CD4-positive, alpha-beta memory T cell (primary cell): Measurements from ENCODE around the gene SHLD2. TPM values are rescaled to one million over a fixed set of nuclear protein-coding genes. Genes with fewer than 3 reads are reported as not detected.

ENCODE experiments used
- CTCF ChIA-PET: fragments of 350-600 bp; sonication (Branson Sonifier 250); formaldehyde crosslinking; loops from one replicate; lab custom pipeline; 2021; ENCODE audit warnings: inconsistent platforms; ENCODE audit not compliant: partially characterized antibody; lab: Charles Lee
- POLR2A ChIA-PET: fragments of 350-600 bp; sonication (Branson Sonifier 250); formaldehyde crosslinking; loops from one replicate; lab custom pipeline; 2021; ENCODE audit not compliant: partially characterized antibody; lab: Charles Lee
- DNase-seq, 5 donors: peaks; one replicate each; pipeline versions ENCODE4 v3.0.0 to v3.0.0-alpha.2; 2020 to 2022; ENCODE audit warnings: mixed read lengths in 1 of 5
- H3K27ac ChIP-seq: one replicate; pipeline ENCODE4 v1.7.0; 2013; ENCODE audit warnings: low read depth, low read length
- H3K27me3 ChIP-seq: 2 replicates; pipeline ENCODE4 v1.7.0; 2013; ENCODE audit warnings: mild to moderate bottlenecking, low read length, moderate library complexity; ENCODE audit not compliant: insufficient read depth
- H3K36me3 ChIP-seq: 2 replicates; pipeline ENCODE4 v1.7.0; 2013; ENCODE audit warnings: mild to moderate bottlenecking, low read length, moderate library complexity; ENCODE audit not compliant: insufficient read depth
- H3K4me1 ChIP-seq: 2 replicates; pipeline ENCODE4 v1.7.0; 2013; ENCODE audit warnings: mild to moderate bottlenecking, low read length, moderate library complexity; ENCODE audit not compliant: insufficient read depth
- H3K4me3 ChIP-seq, 2 donors: one replicate each; pipeline ENCODE4 v1.7.0; 2013; ENCODE audit warnings: low read length in 2 of 2, mild to moderate bottlenecking in 1 of 2
- H3K9me3 ChIP-seq, 2 donors: one replicate each; pipeline ENCODE4 v1.7.0; 2013; ENCODE audit warnings: low read length in 2 of 2, control low read depth in 1 of 2; ENCODE audit not compliant: control insufficient read depth in 1 of 2
- H3K27ac Mint-ChIP-seq, 7 donors: one replicate each; pipeline ENCODE4 v1.8.0; 2020 to 2021; ENCODE audit warnings: mixed read lengths in 7 of 7, mild to moderate bottlenecking in 6 of 7, inconsistent platforms in 3 of 7, moderate library complexity in 3 of 7
- H3K27me3 Mint-ChIP-seq, 2 donors: one replicate each; pipeline ENCODE4 v1.8.0; 2020 to 2021; ENCODE audit warnings: mixed read lengths in 2 of 2
- H3K36me3 Mint-ChIP-seq, 2 donors: one replicate each; pipeline ENCODE4 v1.8.0; 2020 to 2021; ENCODE audit warnings: mixed read lengths in 2 of 2, inconsistent platforms in 1 of 2, mild to moderate bottlenecking in 1 of 2
- H3K4me1 Mint-ChIP-seq, 4 donors: one replicate each; pipeline ENCODE4 v1.8.0; 2020 to 2021; ENCODE audit warnings: mixed read lengths in 4 of 4, mild to moderate bottlenecking in 1 of 4
- H3K4me3 Mint-ChIP-seq, 8 donors: one replicate each; pipeline ENCODE4 v1.8.0; 2020 to 2021; ENCODE audit warnings: mixed read lengths in 8 of 8, mild to moderate bottlenecking in 7 of 8, moderate library complexity in 6 of 8, inconsistent platforms in 3 of 8
- H3K9me3 Mint-ChIP-seq, 8 donors: one replicate each; pipeline ENCODE4 v1.8.0; 2020 to 2021; ENCODE audit warnings: mixed read lengths in 8 of 8, mild to moderate bottlenecking in 5 of 8, inconsistent platforms in 3 of 8, moderate library complexity in 1 of 8
- intact Hi-C: fragments of 100-400 bp; cut with micrococcal nuclease; formaldehyde crosslinking; loops from one replicate; pipeline ENCODE4 v1.15.1; 2023
- polyA plus RNA-seq, 2 donors: library from polyadenylated mRNA; unstranded; fragments of 300-500 nt; fragmentation: Illumina TruSeq; gene quantifications; one replicate each; pipeline ENCODE4 v1.2.3, GENCODE V29; 2021
- total RNA-seq, 2 experiments: library from RNA; stranded (reverse); gene quantifications; one replicate each; pipeline ENCODE4 v1.2.3, GENCODE V29; 2021

The SHLD2 gene
- total RNA-seq (10 to 100 TPM; 24.0 to 26.5 TPM), polyA plus RNA-seq (10 to 100 TPM; 20.7 to 25.8 TPM)

- H3K27ac Mint-ChIP-seq: peak within 1 kb of the TSS; percentile 93 to 99 (median 95)
- peak within 1 kb of the TSS; percentile 91 to 97 (median 94) for H3K4me3 Mint-ChIP-seq
- H3K4me1 Mint-ChIP-seq: peaks cover 41 to 60% (median 50%) of the 10 kb centered on the region in 4 donors
- ChIA-PET CTCF (interaction anchor here (1.0 to 5.2 kb wide), 2 partner anchors 10 to 124 kb away, joined by 3 to 22 read pairs; no protein-coding TSS in a partner anchor), POLR2A (interaction anchor here (0.9 to 4.8 kb wide), 9 partner anchors 8 to 560 kb away, joined by 3 to 34 read pairs (median 5); partner anchors contain the start of gene BMPR1A)
- Histone ChIP-seq H3K27me3 (no peaks in the 10 kb centered on the region), H3K36me3 (no peaks in the 10 kb centered on the region), H3K4me1 (peaks cover 51% of the 10 kb centered on the region), H3K9me3 (no peaks in the 10 kb centered on the region), H3K4me3 (peak within 1 kb of the TSS; percentile 58 to 63), H3K27ac (peak within 1 kb of the TSS; percentile 86)
- H3K9me3 Mint-ChIP-seq: no peaks in the 10 kb centered on the region
- intact Hi-C loops: loop anchor here (1.0 to 10.0 kb wide), 5 partner anchors 123 to 768 kb away; partner anchors contain the start of genes BMPR1A, KLLN and PTEN
- DNase-seq: peak; percentile 86 to 90 (median 88)
- peaks cover 5 to 19% of the 10 kb centered on the region in 2 donors for H3K36me3 Mint-ChIP-seq
- H3K27me3 Mint-ChIP-seq: no peaks in the 10 kb centered on the region
Observed at GRCh38 chr10:87094373-87095235, at the start of gene SHLD2, which contains the start of gene GLUD1. TSS of gene SHLD2 (plus strand) at chr10:87095206. CDS start at chr10:87151355, 56,149 bp downstream. TSS of gene GLUD1 (minus strand) at chr10:87094843. CDS start at chr10:87094769, 74 bp downstream.

- Mint-ChIP-seq H3K9me3 (peaks cover 0 to 2% (median 0%) of the 10 kb centered on the region in 8 donors), H3K4me1 (no peaks in the 10 kb centered on the region), H3K27ac (no peak overlapping the region), H3K4me3 (no peak overlapping the region), H3K36me3 (peaks cover 33 to 42% of the 10 kb centered on the region in 2 donors), H3K27me3 (no peaks in the 10 kb centered on the region)
- Histone ChIP-seq H3K4me1 (no peaks in the 10 kb centered on the region), H3K4me3 (no peak overlapping the region), H3K36me3 (peaks cover 10% of the 10 kb centered on the region), H3K27ac (no peak overlapping the region), H3K9me3 (no peaks in the 10 kb centered on the region), H3K27me3 (no peaks in the 10 kb centered on the region)
- intact Hi-C loops: no loop called here
- POLR2A ChIA-PET: no interaction called here
- CTCF ChIA-PET: no interaction called here
- no peak for DNase-seq
Observed at GRCh38 chr10:87045434-87045938, 49.5 kb upstream of the SHLD2 start.

- no peaks in the 10 kb centered on the region for H3K4me1 ChIP-seq
- peaks cover 55% of the 10 kb centered on the region for H3K36me3 ChIP-seq
- H3K27me3 ChIP-seq: no peaks in the 10 kb centered on the region
- Mint-ChIP-seq H3K4me3 (no peak overlapping the region), H3K9me3 (peaks cover 0 to 2% (median 0%) of the 10 kb centered on the region in 8 donors), H3K27me3 (no peaks in the 10 kb centered on the region), H3K36me3 (peaks cover 29 to 45% of the 10 kb centered on the region in 2 donors), H3K27ac (no peak overlapping the region), H3K4me1 (no peaks in the 10 kb centered on the region)
- no peak overlapping the region for H3K27ac ChIP-seq
- H3K9me3 ChIP-seq: no peaks in the 10 kb centered on the region
- intact Hi-C loops: loop anchor here (5.0 kb wide), 1 partner anchor 116 kb away; no protein-coding TSS in a partner anchor
- no peak overlapping the region for H3K4me3 ChIP-seq
- DNase-seq: no peak
- CTCF ChIA-PET: no interaction called here
- POLR2A ChIA-PET: interaction anchor here (0.6 kb wide), 1 partner anchor 202 kb away, joined by 3 read pairs; no protein-coding TSS in a partner anchor
Observed at GRCh38 chr10:87053111-87053510, 41.9 kb upstream of the SHLD2 start.

GRCh38 chr10:87053577-87054181 lies 41.3 kb upstream of the SHLD2 start:
- no peaks in the 10 kb centered on the region for H3K4me1 Mint-ChIP-seq
- H3K9me3 Mint-ChIP-seq: peaks cover 0 to 2% (median 0%) of the 10 kb centered on the region in 8 donors
- DNase-seq: no peak
- peak overlapping the region in 1 of 7 donors; percentile 47 for H3K27ac Mint-ChIP-seq
- Histone ChIP-seq H3K4me3 (no peak overlapping the region), H3K36me3 (peaks cover 60% of the 10 kb centered on the region), H3K4me1 (no peaks in the 10 kb centered on the region), H3K27ac (no peak overlapping the region), H3K9me3 (no peaks in the 10 kb centered on the region), H3K27me3 (no peaks in the 10 kb centered on the region)
- intact Hi-C loops: loop anchor here (5.0 kb wide), 1 partner anchor 116 kb away; no protein-coding TSS in a partner anchor
- ChIA-PET POLR2A (interaction anchor here (0.6 kb wide), 1 partner anchor 203 kb away, joined by 3 read pairs; no protein-coding TSS in a partner anchor), CTCF (no interaction called here)
- H3K36me3 Mint-ChIP-seq: peaks cover 31 to 47% of the 10 kb centered on the region in 2 donors
- H3K4me3 Mint-ChIP-seq: no peak overlapping the region
- H3K27me3 Mint-ChIP-seq: no peaks in the 10 kb centered on the region

- Histone ChIP-seq H3K4me1 (no peaks in the 10 kb centered on the region), H3K4me3 (no peak overlapping the region), H3K36me3 (peaks cover 64% of the 10 kb centered on the region), H3K27ac (no peak overlapping the region), H3K9me3 (no peaks in the 10 kb centered on the region), H3K27me3 (no peaks in the 10 kb centered on the region)
- ChIA-PET POLR2A (no interaction called here), CTCF (interaction anchor here (0.6 kb wide), 1 partner anchor 53 kb away, joined by 3 read pairs; no protein-coding TSS in a partner anchor)
- Mint-ChIP-seq H3K9me3 (peaks cover 0 to 2% (median 0%) of the 10 kb centered on the region in 8 donors), H3K4me1 (no peaks in the 10 kb centered on the region), H3K36me3 (peaks cover 32 to 48% of the 10 kb centered on the region in 2 donors), H3K27me3 (no peaks in the 10 kb centered on the region), H3K27ac (no peak overlapping the region), H3K4me3 (no peak overlapping the region)
- intact Hi-C loops: loop anchor here (5.0 kb wide), 1 partner anchor 117 kb away; no protein-coding TSS in a partner anchor
- no peak for DNase-seq
Observed at GRCh38 chr10:87054373-87055295, 40.4 kb upstream of the SHLD2 start.

- no peak overlapping the region for H3K4me3 ChIP-seq
- DNase-seq: no peak
- H3K27ac Mint-ChIP-seq: peak overlapping the region in 2 of 7 donors; percentile 8 to 12
- peaks cover 36 to 57% of the 10 kb centered on the region in 2 donors for H3K36me3 Mint-ChIP-seq
- H3K4me1 Mint-ChIP-seq: no peaks in the 10 kb centered on the region
- CTCF ChIA-PET: no interaction called here
- H3K27ac ChIP-seq: no peak overlapping the region
- no peaks in the 10 kb centered on the region for H3K9me3 ChIP-seq
- H3K4me1 ChIP-seq: no peaks in the 10 kb centered on the region
- intact Hi-C loops: no loop called here
- no peak overlapping the region for H3K4me3 Mint-ChIP-seq
- peaks cover 0 to 2% (median 0%) of the 10 kb centered on the region in 8 donors for H3K9me3 Mint-ChIP-seq
- no peaks in the 10 kb centered on the region for H3K27me3 ChIP-seq
- POLR2A ChIA-PET: no interaction called here
- H3K36me3 ChIP-seq: peaks cover 66% of the 10 kb centered on the region
- H3K27me3 Mint-ChIP-seq: no peaks in the 10 kb centered on the region
Observed at GRCh38 chr10:87058171-87058570, 36.8 kb upstream of the SHLD2 start.
